ENCODE measurements around the gene CYTH2. TPM values are rescaled to one million over a fixed set of nuclear protein-coding genes. Genes with fewer than 3 reads are reported as not detected.

The CYTH2 gene
- total RNA-seq, 4 donors from 2014 or later = 40.1 to 50.7 (median 48.4) TPM

- intact Hi-C loops (cut with DNase I) = no loop called here
- Histone ChIP-seq H3K27ac (replicated peaks in 1 of 4) (no peak within 1 kb of the TSS), H3K4me1 (no peaks in the 10 kb centered on the region), H3K9me3 (no peaks in the 10 kb centered on the region), H3K27me3 (no peaks in the 10 kb centered on the region), H3K4me3 (no peak within 1 kb of the TSS), H3K36me3 (peaks cover 31 to 68% (median 66%) of the 10 kb centered on the region in 4 donors)
- WGBS = 90% methylated on average over 6 of the region's 16 CpGs
- no peak for TF ChIP-seq POLR2AphosphoS5 (IDR thresholded peaks at IDR 0.05)
- TF ChIP-seq POLR2A (IDR thresholded peaks at IDR 0.05; ENCODE audit: low read depth) = no peak
- no peak for TF ChIP-seq EP300 (IDR thresholded peaks at IDR 0.05)
- TF ChIP-seq CTCF (IDR thresholded peaks at IDR 0.05) = no peak
- DNase-seq (ENCODE audit: extremely low spot score) = no peak
Measured at GRCh38 chr19:48455171-48455907, 13.8 kb upstream of the CYTH2 start, which contains the start of gene KCNJ14. KCNJ14 (plus strand) TSS chr19:48455574; CDS start chr19:48461725, 6,151 bp downstream.

GRCh38 chr19:48455908-48456562 lies 13.1 kb upstream of the CYTH2 start:
- 85% methylated on average over 9 of the region's 11 CpGs for WGBS
- Histone ChIP-seq H3K27ac (replicated peaks in 1 of 4) (no peak overlapping the region), H3K36me3 (peaks cover 24 to 61% (median 59%) of the 10 kb centered on the region in 4 donors), H3K9me3 (no peaks in the 10 kb centered on the region), H3K4me1 (no peaks in the 10 kb centered on the region), H3K4me3 (no peak overlapping the region), H3K27me3 (no peaks in the 10 kb centered on the region)
- no peak for DNase-seq (ENCODE audit: extremely low spot score)
- intact Hi-C loops (cut with DNase I) = no loop called here
- TF ChIP-seq POLR2A (IDR thresholded peaks at IDR 0.05; ENCODE audit: low read depth) (no peak), EP300 (IDR thresholded peaks at IDR 0.05) (no peak), CTCF (IDR thresholded peaks at IDR 0.05) (no peak), POLR2AphosphoS5 (IDR thresholded peaks at IDR 0.05) (no peak)

GRCh38 chr19:48456864-48457263 lies 12.3 kb upstream of the CYTH2 start:
- H3K4me1 ChIP-seq = no peaks in the 10 kb centered on the region
- TF ChIP-seq POLR2A (IDR thresholded peaks at IDR 0.05; ENCODE audit: low read depth) (no peak), CTCF (IDR thresholded peaks at IDR 0.05) (no peak), POLR2AphosphoS5 (IDR thresholded peaks at IDR 0.05) (no peak), EP300 (IDR thresholded peaks at IDR 0.05) (no peak)
- no peaks in the 10 kb centered on the region for H3K9me3 ChIP-seq
- no peak overlapping the region for H3K4me3 ChIP-seq
- H3K36me3 ChIP-seq = peaks cover 18 to 56% (median 50%) of the 10 kb centered on the region in 4 donors
- no peak overlapping the region for H3K27ac ChIP-seq (replicated peaks in 1 of 4)
- no peaks in the 10 kb centered on the region for H3K27me3 ChIP-seq
- no peak for DNase-seq (ENCODE audit: extremely low spot score)
- intact Hi-C loops (cut with DNase I) = no loop called here
- WGBS = 100% methylated on average over 3 of the region's 4 CpGs

GRCh38 chr19:48458016-48458415 lies 11.2 kb upstream of the CYTH2 start:
- intact Hi-C loops (cut with DNase I) = no loop called here

More at GRCh38 chr19:48458016-48458415, 11.2 kb upstream of the CYTH2 start:
- TF ChIP-seq POLR2A (IDR thresholded peaks at IDR 0.05; ENCODE audit: low read depth) (no peak), POLR2AphosphoS5 (IDR thresholded peaks at IDR 0.05) (no peak), EP300 (IDR thresholded peaks at IDR 0.05) (no peak), CTCF (IDR thresholded peaks at IDR 0.05) (no peak)
- WGBS = 83% methylated on average over 2 of the region's 2 CpGs
- Histone ChIP-seq H3K27ac (replicated peaks in 1 of 4) (no peak overlapping the region), H3K4me1 (no peaks in the 10 kb centered on the region), H3K4me3 (no peak overlapping the region), H3K27me3 (no peaks in the 10 kb centered on the region), H3K9me3 (no peaks in the 10 kb centered on the region), H3K36me3 (peaks cover 8 to 53% (median 39%) of the 10 kb centered on the region in 4 donors)
- DNase-seq (ENCODE audit: extremely low spot score) = no peak
